T-helper 1 cell (primary cell): ENCODE measurements around the gene KLF16.
"Not testable (repeated sequence)": the region's sequence is repeated elsewhere in the genome, so short reads cannot be mapped to it uniquely, and the experiment has no call there.

ENCODE experiments used
- DNase-seq, 5 donors: peaks; one replicate each; pipeline ENCODE4 v3.0.0-alpha.2; 2012 to 2020
- total RNA-seq, 4 donors: gene quantifications; one replicate each; lab custom pipeline; 2026; lab: John Stamatoyannopoulos, UW

Gene KLF16
- 26.0 to 86.5 (median 31.3) reads per million in 4 donors for total RNA-seq

- DNase-seq = no peak
These were observed at the start of gene KLF16 for GRCh38 chr19:1863328-1863637. KLF16 (minus strand) TSS chr19:1863579; CDS start chr19:1863497, 82 bp downstream.

GRCh38 chr19:1912760-1913505, 49.6 kb upstream of the KLF16 start:
- no peak for DNase-seq

- DNase-seq = no peak
These were observed 48.6 kb upstream of the KLF16 start for GRCh38 chr19:1911995-1912394.

GRCh38 chr19:1911098-1911497, 47.7 kb upstream of the KLF16 start:
- DNase-seq = no peak

GRCh38 chr19:1910177-1910576, 46.8 kb upstream of the KLF16 start:
- no peak for DNase-seq

- no peak for DNase-seq
These were observed 46.3 kb upstream of the KLF16 start for GRCh38 chr19:1909761-1910080.

GRCh38 chr19:1908364-1908678, 44.9 kb upstream of the KLF16 start:
- DNase-seq = no peak

- no peak for DNase-seq
These were observed 44.4 kb upstream of the KLF16 start for GRCh38 chr19:1907563-1908363.

GRCh38 chr19:1906985-1907562, 43.7 kb upstream of the KLF16 start:
- no peak for DNase-seq

- no peak for DNase-seq
These were observed 42.5 kb upstream of the KLF16 start for GRCh38 chr19:1905863-1906375.

GRCh38 chr19:1905110-1905862, 41.9 kb upstream of the KLF16 start, which contains the start of the genes ADAT3 and SCAMP4:
ADAT3 (plus strand) TSS chr19:1905399; CDS start chr19:1912048, 6,649 bp downstream.
SCAMP4 (plus strand) TSS chr19:1905399; CDS start chr19:1915020, 9,621 bp downstream.
- peak; percentile 95 to 99 (median 98) for DNase-seq

- no peak for DNase-seq
These were observed 41.4 kb upstream of the KLF16 start for GRCh38 chr19:1904860-1905109.

GRCh38 chr19:1902923-1903322, 39.5 kb upstream of the KLF16 start:
- no peak for DNase-seq

- DNase-seq = no peak
These were observed 38.6 kb upstream of the KLF16 start for GRCh38 chr19:1901940-1902404.

GRCh38 chr19:1896508-1896907, 33.1 kb upstream of the KLF16 start:
- no peak for DNase-seq

GRCh38 chr19:1893791-1894190, 30.4 kb upstream of the KLF16 start:
- no peak for DNase-seq

- no peak for DNase-seq
These were observed 26.5 kb upstream of the KLF16 start for GRCh38 chr19:1889907-1890306.

GRCh38 chr19:1888385-1888784, 25.0 kb upstream of the KLF16 start:
- DNase-seq = no peak

GRCh38 chr19:1886360-1886759, 23.0 kb upstream of the KLF16 start:
- DNase-seq = not testable (repeated sequence)

GRCh38 chr19:1885398-1886119, 22.2 kb upstream of the KLF16 start, which contains the start of gene ABHD17A:
ABHD17A (minus strand) TSS chr19:1885496; CDS start chr19:1881566, 3,930 bp downstream.
- peak; percentile 88 to 96 (median 93) for DNase-seq

- no peak for DNase-seq
These were observed 21.4 kb upstream of the KLF16 start for GRCh38 chr19:1884719-1885334.

- peak in 2 of 5 donors; percentile 23 to 38 for DNase-seq
These were observed 20.9 kb upstream of the KLF16 start for GRCh38 chr19:1884291-1884718.
